ENCODE data around the gene RRP12. TPM values are rescaled to one million over a fixed set of nuclear protein-coding genes. Genes with fewer than 3 reads are reported as not detected.
A peak's percentile ranks its signal among the peaks of the same experiment; 100 is the strongest.

The RRP12 gene
- total and polyA plus RNA-seq, 9 of the 15 experiments (the other 6 are each of a cell fraction or from before 2014, with no cell fraction given) = 4.6 to 68.2 (median 21.8) TPM

DNA sequence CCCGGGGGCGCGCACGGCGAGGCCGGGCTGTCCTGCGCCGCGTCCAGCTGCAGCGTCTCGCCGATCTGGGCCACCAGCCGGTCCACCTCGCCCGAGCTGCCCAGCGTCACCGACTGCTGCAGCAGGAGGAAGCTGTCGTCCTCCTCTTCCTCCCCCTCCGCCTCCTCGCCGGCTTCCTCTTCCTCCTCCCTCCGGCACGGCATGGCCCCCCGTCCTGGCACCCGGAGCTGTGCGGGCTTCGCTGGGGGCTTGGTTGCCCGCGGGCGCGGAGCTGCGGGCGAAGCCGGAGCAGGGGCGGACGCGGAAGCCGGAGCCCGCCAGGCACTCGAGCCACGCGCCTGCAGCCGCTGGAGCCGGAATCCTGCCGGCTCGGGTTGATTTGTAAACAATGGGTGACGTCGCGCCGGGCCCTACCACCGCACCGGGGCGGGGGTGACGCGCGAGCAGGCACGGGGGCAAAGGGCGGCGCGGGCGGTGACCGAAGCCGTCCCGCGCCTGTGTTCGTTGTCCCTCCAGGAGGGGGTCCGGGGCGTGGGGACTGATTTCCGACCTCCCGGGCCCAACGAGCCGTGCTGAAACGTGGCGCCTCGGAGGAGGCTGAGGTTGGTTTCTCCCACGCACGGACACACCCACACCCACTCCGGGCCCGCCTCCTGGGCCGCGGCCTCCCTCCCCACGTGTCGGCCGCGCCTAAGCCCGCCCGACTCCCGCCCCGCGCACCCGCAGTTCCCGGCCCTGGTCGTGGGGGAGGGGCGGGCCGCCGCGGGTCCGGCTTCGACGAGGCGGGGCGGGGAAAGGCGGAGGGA is 66.6 kb downstream of the RRP12 start, which contains the start of gene FRAT2 (continued):
- TF ChIP-seq HNRNPL (IDR thresholded peaks at IDR 0.05; ENCODE audit: low read depth, low read length) = peak; percentile 51; the same call in 1 of the 2 replicates
- no peak for TF ChIP-seq GTF2E2 (tag; IDR thresholded peaks at IDR 0.05)
- TF ChIP-seq MAFF (IDR thresholded peaks at IDR 0.05; ENCODE audit: low read length) = peak; percentile 26; the same call in 1 of the 2 replicates
- TF ChIP-seq ATF1 (CRISPR knock-in tag; IDR thresholded peaks at IDR 0.05) = no peak
- peak; percentile 95 for TF ChIP-seq ATF1 (tag; IDR thresholded peaks at IDR 0.05)
- no peak for TF ChIP-seq YBX1 (IDR thresholded peaks at IDR 0.05)
- peak; percentile 64 for TF ChIP-seq SUPT5H (IDR thresholded peaks at IDR 0.05)
- peak; percentile 49 for TF ChIP-seq POLR2AphosphoS5 (IDR thresholded peaks at IDR 0.05; ENCODE audit: control insufficient read depth, insufficient read depth, low read depth, low read length)
- TF ChIP-seq NUFIP1 (IDR thresholded peaks at IDR 0.05; ENCODE audit: partially characterized antibody) = peak; percentile 73
- TF ChIP-seq FOXA3 (CRISPR knock-in tag; conservative IDR thresholded peaks at IDR 0.05 in 1 of 2, IDR thresholded peaks at IDR 0.05 in 1 of 2) = peak; percentile 74 to 96
- 0 out of 2 replicates have a peak, but pooled peaks have one; percentile 3 for TF ChIP-seq SPI1 (IDR thresholded peaks at IDR 0.05; ENCODE audit: borderline replicate concordance, low read depth, low read length)
- TF ChIP-seq TFAP4 (CRISPR knock-in tag; IDR thresholded peaks at IDR 0.05; ENCODE audit: borderline replicate concordance) = peak; percentile 42; the same call in 1 of the 2 replicates
- peak; percentile 41; the same call in 1 of the 2 replicates for TF ChIP-seq ELF1 (tag; IDR thresholded peaks at IDR 0.05)
- peak; percentile 70; the same call in 1 of the 2 replicates for TF ChIP-seq CXXC5 (CRISPR knock-in tag; IDR thresholded peaks at IDR 0.05)
- no peak for TF ChIP-seq MXD1 (CRISPR knock-in tag; IDR thresholded peaks at IDR 0.05; ENCODE audit: borderline replicate concordance, poor library complexity, severe bottlenecking)
- TF ChIP-seq TAF1 (IDR thresholded peaks at IDR 0.05; ENCODE audit: control insufficient read depth, extremely low read depth, insufficient read depth, low read length, severe bottlenecking) = peak; percentile 33
- TF ChIP-seq USF1 (CRISPR knock-in tag; IDR thresholded peaks at IDR 0.05) = peak; percentile 65
- TF ChIP-seq SOX6 (IDR thresholded peaks at IDR 0.05) = peak; percentile 82; the same call in 1 of the 2 replicates
- no peak for TF ChIP-seq CEBPB (tag; IDR thresholded peaks at IDR 0.05)
- TF ChIP-seq ESRRA (IDR thresholded peaks at IDR 0.05; ENCODE audit: borderline replicate concordance, low read depth) = peak; percentile 65
- no peak for TF ChIP-seq PHB (CRISPR knock-in tag; IDR thresholded peaks at IDR 0.05)
- TF ChIP-seq ZFX (CRISPR knock-in tag; IDR thresholded peaks at IDR 0.05) = peak; percentile 73
- TF ChIP-seq, protein P1, sequence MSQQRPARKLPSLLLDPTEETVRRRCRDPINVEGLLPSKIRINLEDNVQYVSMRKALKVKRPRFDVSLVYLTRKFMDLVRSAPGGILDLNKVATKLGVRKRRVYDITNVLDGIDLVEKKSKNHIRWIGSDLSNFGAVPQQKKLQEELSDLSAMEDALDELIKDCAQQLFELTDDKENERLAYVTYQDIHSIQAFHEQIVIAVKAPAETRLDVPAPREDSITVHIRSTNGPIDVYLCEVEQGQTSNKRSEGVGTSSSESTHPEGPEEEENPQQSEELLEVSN (IDR thresholded peaks at IDR 0.05; ENCODE audit: borderline replicate concordance in 1 of 2, extremely low read depth in 1 of 2, insufficient read depth in 1 of 2, insufficient read length in 1 of 2, low read depth in 1 of 2, low read length in 1 of 2, poor library complexity in 1 of 2, severe bottlenecking in 1 of 2) = peak; percentile 85 to 97
- TF ChIP-seq HNRNPK (IDR thresholded peaks at IDR 0.05; ENCODE audit: low read depth, low read length, poor library complexity, severe bottlenecking) = peak; percentile 17
- TF ChIP-seq TBP (optimal IDR thresholded peaks at IDR 0.05; ENCODE audit: low read depth, low read length) = peak; percentile 64

Data from K562 (cell line).